C4-2B (cell line): Measurements from ENCODE around the gene EPHA4.

Experiments used
- ZFX ChIP-seq: fragments of 450-650 bp; IDR thresholded peaks from 2 replicates; pipeline ENCODE4 v1.6.1; 2017
- TF ChIP-seq, protein P1 (sequence below): fragments of 450-650 bp; conservative IDR thresholded peaks from 2 replicates; pipeline ENCODE4 v1.5.1; 2017; ENCODE audit warnings: mild to moderate bottlenecking

DNA sequence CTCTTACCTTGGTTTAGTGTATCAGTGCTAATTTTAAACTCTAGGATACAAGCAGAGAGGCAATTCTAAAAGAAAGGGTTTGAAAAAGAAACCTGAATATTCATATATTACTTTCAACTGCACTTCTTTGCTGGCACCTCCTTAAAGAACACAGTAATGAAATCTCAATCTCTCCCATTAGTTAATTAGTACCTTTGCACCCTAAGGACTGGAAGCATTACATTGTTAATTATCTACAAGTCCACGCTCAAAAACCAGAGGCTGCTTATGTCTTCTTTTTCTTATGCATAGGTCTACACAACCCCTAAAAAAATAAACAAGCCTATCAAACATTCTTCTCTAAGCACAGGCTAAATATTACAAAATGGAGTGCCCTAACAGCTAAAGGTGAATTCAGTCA, 20.2 kb downstream of the EPHA4 start:
- TF ChIP-seq, protein P1, sequence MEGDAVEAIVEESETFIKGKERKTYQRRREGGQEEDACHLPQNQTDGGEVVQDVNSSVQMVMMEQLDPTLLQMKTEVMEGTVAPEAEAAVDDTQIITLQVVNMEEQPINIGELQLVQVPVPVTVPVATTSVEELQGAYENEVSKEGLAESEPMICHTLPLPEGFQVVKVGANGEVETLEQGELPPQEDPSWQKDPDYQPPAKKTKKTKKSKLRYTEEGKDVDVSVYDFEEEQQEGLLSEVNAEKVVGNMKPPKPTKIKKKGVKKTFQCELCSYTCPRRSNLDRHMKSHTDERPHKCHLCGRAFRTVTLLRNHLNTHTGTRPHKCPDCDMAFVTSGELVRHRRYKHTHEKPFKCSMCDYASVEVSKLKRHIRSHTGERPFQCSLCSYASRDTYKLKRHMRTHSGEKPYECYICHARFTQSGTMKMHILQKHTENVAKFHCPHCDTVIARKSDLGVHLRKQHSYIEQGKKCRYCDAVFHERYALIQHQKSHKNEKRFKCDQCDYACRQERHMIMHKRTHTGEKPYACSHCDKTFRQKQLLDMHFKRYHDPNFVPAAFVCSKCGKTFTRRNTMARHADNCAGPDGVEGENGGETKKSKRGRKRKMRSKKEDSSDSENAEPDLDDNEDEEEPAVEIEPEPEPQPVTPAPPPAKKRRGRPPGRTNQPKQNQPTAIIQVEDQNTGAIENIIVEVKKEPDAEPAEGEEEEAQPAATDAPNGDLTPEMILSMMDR: no peak
- TF ChIP-seq ZFX: no peak
